Glutamatergic neuron (in vitro differentiated cells): ENCODE measurements around the gene SKOR1. TPM values are rescaled to one million over a fixed set of nuclear protein-coding genes. Genes with fewer than 3 reads are reported as not detected.

Experiments used
- DNase-seq: peaks from one replicate; pipeline ENCODE4 v3.0.0; 2022
- H3K27ac Mint-ChIP-seq: one replicate; pipeline ENCODE4 v1.8.0; 2020; ENCODE audit warnings: mild to moderate bottlenecking, mixed read lengths, inconsistent platforms; ENCODE audit not compliant: unreplicated experiment
- H3K27me3 Mint-ChIP-seq: one replicate; pipeline ENCODE4 v1.8.0; 2020; ENCODE audit warnings: mild to moderate bottlenecking, moderate library complexity, mixed read lengths, inconsistent platforms; ENCODE audit not compliant: unreplicated experiment
- H3K36me3 Mint-ChIP-seq: one replicate; pipeline ENCODE4 v1.8.0; 2020; ENCODE audit warnings: mild to moderate bottlenecking, mixed read lengths, inconsistent platforms; ENCODE audit not compliant: unreplicated experiment
- H3K4me1 Mint-ChIP-seq: one replicate; pipeline ENCODE4 v1.8.0; 2020; ENCODE audit warnings: mild to moderate bottlenecking, low read depth, mixed read lengths, inconsistent platforms; ENCODE audit not compliant: unreplicated experiment
- H3K4me3 Mint-ChIP-seq: one replicate; pipeline ENCODE4 v1.8.0; 2020; ENCODE audit warnings: mild to moderate bottlenecking, mixed read lengths, inconsistent platforms; ENCODE audit not compliant: unreplicated experiment
- H3K9me3 Mint-ChIP-seq: one replicate; pipeline ENCODE4 v1.8.0; 2020; ENCODE audit warnings: mild to moderate bottlenecking, moderate library complexity, mixed read lengths, inconsistent platforms; ENCODE audit not compliant: unreplicated experiment
- CTCF ChIP-seq: fragments of 200-600 bp; sonication (generic); IDR thresholded peaks from one replicate; pipeline ENCODE4 v1.5.0; 2021; ENCODE audit not compliant: partially characterized antibody, unreplicated experiment
- total RNA-seq: library from RNA; stranded (reverse); fragmentation: NEBNext Ultra II Directional; extraction: Animal tissue kit (Norgen Biotek cat#: 25700); gene quantifications from one replicate; pipeline ENCODE4 v1.2.1, GENCODE V29; 2021; ENCODE audit not compliant: unreplicated experiment

Gene SKOR1
- total RNA-seq, 1 donor from 2014 or later, result 4.0 TPM

GRCh38 chr15:67820992-67821783 is 4.1 kb upstream of the SKOR1 start:
- peaks cover 37% of the 10 kb centered on the region for H3K27me3 Mint-ChIP-seq
- H3K4me3 Mint-ChIP-seq, result peak overlapping the region; percentile 92
- peaks cover 18% of the 10 kb centered on the region for H3K36me3 Mint-ChIP-seq
- peaks cover 16% of the 10 kb centered on the region for H3K9me3 Mint-ChIP-seq
- TF ChIP-seq CTCF, result no peak
- DNase-seq, result peak; percentile 14
- no peak overlapping the region for H3K27ac Mint-ChIP-seq
- H3K4me1 Mint-ChIP-seq, result peaks cover 19% of the 10 kb centered on the region

- no peak for TF ChIP-seq CTCF
- no peak for DNase-seq
- Mint-ChIP-seq H3K36me3 (peaks cover 11% of the 10 kb centered on the region), H3K27ac (no peak overlapping the region), H3K9me3 (peaks cover 16% of the 10 kb centered on the region), H3K4me3 (peak overlapping the region; percentile 92), H3K27me3 (peaks cover 37% of the 10 kb centered on the region), H3K4me1 (peaks cover 19% of the 10 kb centered on the region)
These were observed 3.4 kb upstream of the SKOR1 start for GRCh38 chr15:67821784-67822440.

GRCh38 chr15:67822537-67823313 is 2.6 kb upstream of the SKOR1 start:
- no peak for TF ChIP-seq CTCF
- H3K36me3 Mint-ChIP-seq, result peaks cover 5% of the 10 kb centered on the region

GRCh38 chr15:67823314-67824196 is 1.8 kb upstream of the SKOR1 start:
- H3K27me3 Mint-ChIP-seq, result peaks cover 41% of the 10 kb centered on the region
- peak overlapping the region; percentile 96 for H3K4me3 Mint-ChIP-seq
- peaks cover 18% of the 10 kb centered on the region for H3K9me3 Mint-ChIP-seq
- H3K36me3 Mint-ChIP-seq, result no peaks in the 10 kb centered on the region
- peak; percentile 54 for DNase-seq
- H3K27ac Mint-ChIP-seq, result peak overlapping the region; percentile 46
- no peak for TF ChIP-seq CTCF
- H3K4me1 Mint-ChIP-seq, result peaks cover 19% of the 10 kb centered on the region

More at GRCh38 chr15:67822537-67823313, 2.6 kb upstream of the SKOR1 start:
- Mint-ChIP-seq H3K27me3 (peaks cover 37% of the 10 kb centered on the region), H3K27ac (no peak overlapping the region), H3K4me3 (peak overlapping the region; percentile 82), H3K9me3 (peaks cover 16% of the 10 kb centered on the region), H3K4me1 (peaks cover 19% of the 10 kb centered on the region)
- no peak for DNase-seq
